AG04449 (cell line): ENCODE results near the gene INKA2.

Experiments
- CTCF ChIA-PET: fragments of 350-600 bp; formaldehyde crosslinking; extraction: SDS; loops from one replicate; lab custom pipeline; 2021; ENCODE audit warnings: antibody characterized with exemption; lab: Yijun Ruan, JAX
- POLR2A ChIA-PET: fragments of 400-600, 350-600 bp; formaldehyde crosslinking; extraction: SDS; loops from one replicate; lab custom pipeline; 2020; ENCODE audit warnings: antibody characterized with exemption, inconsistent platforms; lab: Yijun Ruan, JAX
- DNase-seq: peaks from one replicate; pipeline ENCODE4 v3.0.0-alpha.2; 2010; ENCODE audit warnings: low read depth, low spot score
- H3K4me3 ChIP-seq: 2 replicates; pipeline ENCODE4 v1.5.1; 2011; ENCODE audit warnings: low read depth, mild to moderate bottlenecking, control low read depth, low read length
- CTCF ChIP-seq: IDR thresholded peaks from one replicate; pipeline ENCODE4 v1.5.1; 2011; ENCODE audit warnings: mild to moderate bottlenecking, moderate library complexity, low read length, control low read depth, inconsistent platforms; ENCODE audit not compliant: insufficient read depth; ENCODE audit errors: missing control alignments

Gene INKA2

GRCh38 chr1:111777301-111777700, 38.1 kb upstream of the INKA2 start:
- no peak for DNase-seq
- ChIA-PET POLR2A (no interaction called here), CTCF (interaction anchor here (1.1 to 1.4 kb wide), 2 partner anchors 10 to 63 kb away, joined by 3 to 7 read pairs; no protein-coding TSS in a partner anchor)
- no peak overlapping the region for H3K4me3 ChIP-seq
- no peak for TF ChIP-seq CTCF

DNA sequence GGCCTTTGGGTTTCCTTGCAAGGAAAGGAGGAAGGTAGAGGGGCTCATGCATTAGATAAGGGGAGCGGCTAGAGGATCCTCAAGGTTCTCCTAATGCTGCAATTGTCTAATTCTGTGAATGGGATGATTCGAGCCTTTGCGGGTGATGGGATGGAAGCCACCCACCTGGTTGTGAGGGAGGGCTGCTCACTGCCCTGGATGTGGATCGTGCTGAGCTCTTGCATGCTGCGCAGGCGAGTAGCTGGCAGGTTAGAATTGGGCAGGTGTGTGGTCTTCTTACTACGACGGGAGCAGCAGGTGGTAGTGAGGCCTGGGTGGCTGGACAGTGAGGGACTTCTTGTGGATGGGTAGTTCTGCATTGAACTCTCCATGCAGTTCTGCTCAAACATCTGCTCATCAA, 37.7 kb upstream of the INKA2 start:
- no peak for TF ChIP-seq CTCF
- CTCF ChIA-PET: interaction anchor here (1.1 to 1.4 kb wide), 2 partner anchors 10 to 62 kb away, joined by 3 to 7 read pairs; no protein-coding TSS in a partner anchor
- no peak for DNase-seq
- H3K4me3 ChIP-seq: no peak overlapping the region
- POLR2A ChIA-PET: no interaction called here

GRCh38 chr1:111776391-111776790, 37.2 kb upstream of the INKA2 start:
- DNase-seq: no peak
- no peak overlapping the region for H3K4me3 ChIP-seq
- no peak for TF ChIP-seq CTCF
- POLR2A ChIA-PET: no interaction called here
- CTCF ChIA-PET: interaction anchor here (1.4 kb wide), 1 partner anchor 62 kb away, joined by 7 read pairs; no protein-coding TSS in a partner anchor

DNA sequence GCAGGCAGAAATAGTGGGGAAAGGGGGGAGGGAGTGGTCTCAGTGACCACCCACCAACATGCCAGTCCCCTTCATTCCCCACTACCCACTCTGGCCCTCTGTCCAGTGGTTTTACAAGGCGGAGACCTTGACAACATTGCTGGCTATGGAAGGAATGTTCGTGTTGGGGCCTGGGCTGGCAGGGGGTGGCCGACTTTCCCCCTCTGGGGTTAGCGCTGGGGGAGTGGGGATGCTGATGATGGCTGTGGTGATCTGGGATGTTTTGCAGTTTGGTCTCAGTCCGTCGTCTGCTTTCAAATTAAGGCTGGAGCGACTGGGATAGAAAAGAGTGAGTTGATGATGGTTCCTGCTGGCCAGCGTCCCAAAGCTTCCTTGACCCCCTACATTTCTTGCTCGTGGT, 36.8 kb upstream of the INKA2 start:
- H3K4me3 ChIP-seq: no peak overlapping the region
- ChIA-PET CTCF (interaction anchor here (1.4 kb wide), 1 partner anchor 61 kb away, joined by 7 read pairs; no protein-coding TSS in a partner anchor), POLR2A (no interaction called here)
- DNase-seq: no peak
- TF ChIP-seq CTCF: no peak

DNA sequence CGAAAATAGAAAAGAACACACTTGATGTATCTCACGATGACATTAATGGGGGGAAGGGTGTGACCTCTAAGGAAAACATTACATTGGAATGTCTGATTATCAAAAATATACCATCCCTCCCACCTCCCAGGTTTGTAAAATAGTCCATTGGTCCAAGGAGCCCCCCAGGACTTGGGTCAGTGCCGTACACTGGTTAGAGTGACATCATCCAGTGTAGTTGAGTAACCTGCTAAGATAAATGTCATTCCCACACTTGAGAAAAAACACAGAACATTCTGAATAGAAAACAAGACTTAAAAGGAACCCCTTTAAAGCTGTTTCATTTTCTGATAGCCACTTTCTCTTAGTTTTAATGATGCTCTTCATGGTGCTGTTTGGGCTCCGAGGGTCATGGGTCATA, 31.7 kb upstream of the INKA2 start:
- CTCF ChIA-PET: interaction anchor here (0.7 to 14.8 kb wide), 10 partner anchors 8 to 320 kb away, joined by 3 to 314 read pairs (median 6); partner anchors contain the start of gene DDX20
- POLR2A ChIA-PET: no interaction called here
- no peak for TF ChIP-seq CTCF
- no peak for DNase-seq
- no peak overlapping the region for H3K4me3 ChIP-seq

- peak; percentile 58 for TF ChIP-seq CTCF
- DNase-seq: no peak
- POLR2A ChIA-PET: no interaction called here
- H3K4me3 ChIP-seq: no peak overlapping the region
- CTCF ChIA-PET: interaction anchor here (0.6 to 14.8 kb wide), 33 partner anchors 9 to 601 kb away, joined by 3 to 314 read pairs (median 4); partner anchors contain the start of gene DDX20
Observed at GRCh38 chr1:111769517-111770146, 30.4 kb upstream of the INKA2 start.
